Limb (tissue), 2 donors: Measurements from ENCODE around the gene ISCA1.

ENCODE experiments used
- DNase-seq, 2 donors: peaks; one replicate each; pipeline ENCODE4 v3.0.0-alpha.2; 2016; ENCODE audit errors: extremely low spot score in 2 of 2

ISCA1 gene

GRCh38 chr9:86230858-86231257 lies 51.5 kb downstream of the ISCA1 start:
- DNase-seq = no peak

- DNase-seq = no peak
Observed at GRCh38 chr9:86222667-86223066, 59.7 kb downstream of the ISCA1 start.

- no peak for DNase-seq
Observed at GRCh38 chr9:86219606-86220005, 62.7 kb downstream of the ISCA1 start.

GRCh38 chr9:86217076-86217755 lies 65.1 kb downstream of the ISCA1 start:
- no peak for DNase-seq
